Muscle layer of colon (tissue), 2 donors: ENCODE data around the gene IGFBPL1.
A peak's percentile ranks its signal among the peaks of the same experiment; 100 is the strongest.
"Not testable (repeated sequence)": the region's sequence is repeated elsewhere in the genome, so short reads cannot be mapped to it uniquely, and the experiment has no call there.

Experiments
- H3K27ac ChIP-seq: one replicate; pipeline ENCODE4 v1.7.0; 2013; ENCODE audit warnings: low read depth, mild to moderate bottlenecking, low read length, moderate library complexity
- H3K27me3 ChIP-seq, 2 donors: one replicate each; pipeline ENCODE4 v1.7.0; 2013; ENCODE audit warnings: low read length in 2 of 2, mild to moderate bottlenecking in 2 of 2; ENCODE audit not compliant: insufficient read depth in 2 of 2, control insufficient read depth in 1 of 2
- H3K36me3 ChIP-seq: one replicate; pipeline ENCODE4 v1.7.0; 2013; ENCODE audit warnings: mild to moderate bottlenecking, low read length; ENCODE audit not compliant: insufficient read depth
- H3K4me1 ChIP-seq: one replicate; pipeline ENCODE4 v1.7.0; 2013; ENCODE audit warnings: mild to moderate bottlenecking, low read length; ENCODE audit not compliant: insufficient read depth
- H3K4me3 ChIP-seq, 2 donors: one replicate each; pipeline ENCODE4 v1.7.0; 2013; ENCODE audit warnings: low read length in 2 of 2, low read depth in 1 of 2, mild to moderate bottlenecking in 1 of 2, moderate library complexity in 1 of 2
- H3K9ac ChIP-seq: one replicate; pipeline ENCODE4 v1.7.0; 2013; ENCODE audit warnings: low read length
- H3K9me3 ChIP-seq: one replicate; pipeline ENCODE4 v1.7.0; 2013; ENCODE audit warnings: mild to moderate bottlenecking, low read length
- donor health status: abdominal sarcoma.
- donor health status: Adenocarcinoma of cecum.

Gene IGFBPL1

DNA sequence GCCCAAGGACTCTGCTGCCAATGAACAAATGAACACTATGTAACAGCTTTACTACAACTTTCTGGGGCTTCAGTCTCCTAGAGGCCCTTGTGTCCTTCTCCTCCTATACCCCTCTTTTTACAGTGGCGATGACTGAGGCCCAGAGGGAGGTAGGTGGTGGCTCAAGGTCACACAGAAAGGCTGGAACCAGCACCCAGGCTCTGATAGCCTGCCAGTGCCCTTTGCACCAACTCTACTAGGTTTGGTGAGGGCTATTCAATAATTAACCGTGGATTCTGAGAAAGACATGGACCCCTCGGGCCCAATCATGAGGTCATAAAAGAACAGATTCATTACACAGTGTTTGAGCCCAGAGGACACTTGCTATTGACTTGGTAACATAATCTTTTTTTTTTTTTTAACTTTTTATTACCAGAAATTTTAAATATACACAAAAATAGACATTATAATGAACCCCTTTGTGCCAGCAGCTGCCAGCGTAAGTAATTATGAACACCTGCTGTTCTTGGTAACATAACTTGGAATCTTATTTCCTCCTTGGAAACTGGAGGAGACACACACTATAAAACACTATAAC, 37.8 kb downstream of the IGFBPL1 start:
- Histone ChIP-seq H3K9me3 (no peaks in the 10 kb centered on the region), H3K4me3 (no peak overlapping the region), H3K4me1 (peaks cover 33% of the 10 kb centered on the region), H3K36me3 (no peaks in the 10 kb centered on the region), H3K27me3 (no peaks in the 10 kb centered on the region), H3K9ac (no peak overlapping the region), H3K27ac (no peak overlapping the region)

DNA sequence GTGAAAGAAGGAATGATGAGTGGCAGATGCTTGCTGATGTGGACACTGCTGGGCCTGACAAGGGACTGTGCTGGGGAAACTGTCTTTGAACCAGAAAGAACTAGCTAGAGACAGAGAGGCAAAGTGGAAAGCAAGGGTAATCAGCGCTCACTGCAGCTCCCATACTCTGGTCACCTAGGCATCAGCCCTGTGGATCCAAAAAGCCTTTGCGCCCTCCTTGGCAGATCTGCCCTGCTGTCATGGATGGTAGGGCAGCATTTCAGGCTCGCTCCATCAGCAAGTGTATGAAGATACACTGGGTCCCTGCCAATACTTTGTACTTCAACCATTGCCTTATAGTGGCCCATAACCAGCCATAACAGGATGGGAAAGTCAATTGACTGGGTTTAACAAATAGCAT, 38.4 kb downstream of the IGFBPL1 start:
- no peaks in the 10 kb centered on the region for H3K27me3 ChIP-seq
- no peak overlapping the region for H3K27ac ChIP-seq
- no peak overlapping the region for H3K4me3 ChIP-seq
- H3K4me1 ChIP-seq = peaks cover 34% of the 10 kb centered on the region
- H3K9me3 ChIP-seq = no peaks in the 10 kb centered on the region
- no peaks in the 10 kb centered on the region for H3K36me3 ChIP-seq
- no peak overlapping the region for H3K9ac ChIP-seq

GRCh38 chr9:38384990-38385848, 39.0 kb downstream of the IGFBPL1 start:
- Histone ChIP-seq H3K9ac (no peak overlapping the region), H3K36me3 (no peaks in the 10 kb centered on the region), H3K4me1 (peaks cover 28% of the 10 kb centered on the region), H3K9me3 (no peaks in the 10 kb centered on the region), H3K27me3 (no peaks in the 10 kb centered on the region), H3K4me3 (no peak overlapping the region), H3K27ac (peak overlapping the region; percentile 12)

DNA sequence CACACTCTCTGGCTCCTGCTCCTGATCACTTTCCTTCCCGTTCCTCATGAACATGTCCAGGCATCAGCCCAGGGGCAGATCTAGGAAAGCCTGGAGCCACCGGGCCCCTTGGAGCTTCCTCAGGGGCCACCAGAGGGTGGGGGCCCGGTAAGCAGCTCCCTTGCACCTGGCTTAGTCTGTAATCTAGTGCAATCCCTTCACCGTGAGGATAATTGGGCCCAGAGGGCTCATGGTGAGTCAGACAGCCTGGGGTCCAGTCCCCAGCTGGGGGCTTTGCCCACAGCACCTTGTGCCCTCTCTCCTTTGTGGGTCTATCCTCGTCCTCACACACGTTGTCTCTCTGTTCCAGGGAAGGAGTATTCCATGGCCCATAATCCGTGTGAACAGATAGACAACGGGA, 42.1 kb downstream of the IGFBPL1 start:
- H3K4me1 ChIP-seq = peaks cover 12% of the 10 kb centered on the region
- H3K36me3 ChIP-seq = no peaks in the 10 kb centered on the region
- H3K4me3 ChIP-seq = no peak overlapping the region
- H3K27me3 ChIP-seq = no peaks in the 10 kb centered on the region
- H3K9ac ChIP-seq = no peak overlapping the region
- H3K27ac ChIP-seq = no peak overlapping the region
- no peaks in the 10 kb centered on the region for H3K9me3 ChIP-seq

- no peak overlapping the region for H3K4me3 ChIP-seq
- H3K9me3 ChIP-seq = no peaks in the 10 kb centered on the region
- H3K27ac ChIP-seq = no peak overlapping the region
- no peaks in the 10 kb centered on the region for H3K36me3 ChIP-seq
- H3K27me3 ChIP-seq = no peaks in the 10 kb centered on the region
- H3K9ac ChIP-seq = no peak overlapping the region
- peaks cover 12% of the 10 kb centered on the region for H3K4me1 ChIP-seq
Measured at GRCh38 chr9:38380872-38381534, 43.3 kb downstream of the IGFBPL1 start.

GRCh38 chr9:38380230-38380871, 43.9 kb downstream of the IGFBPL1 start:
- H3K4me1 ChIP-seq = peaks cover 13% of the 10 kb centered on the region
- H3K36me3 ChIP-seq = no peaks in the 10 kb centered on the region
- H3K9me3 ChIP-seq = no peaks in the 10 kb centered on the region
- H3K27me3 ChIP-seq = no peaks in the 10 kb centered on the region
- H3K9ac ChIP-seq = no peak overlapping the region
- H3K4me3 ChIP-seq = no peak overlapping the region
- no peak overlapping the region for H3K27ac ChIP-seq

GRCh38 chr9:38377336-38378083, 46.7 kb downstream of the IGFBPL1 start:
- not testable (repeated sequence) for H3K36me3 ChIP-seq, H3K9me3 ChIP-seq, H3K27ac ChIP-seq, H3K4me3 ChIP-seq, H3K9ac ChIP-seq, H3K27me3 ChIP-seq
- H3K4me1 ChIP-seq = peaks cover 14% of the 10 kb centered on the region

DNA sequence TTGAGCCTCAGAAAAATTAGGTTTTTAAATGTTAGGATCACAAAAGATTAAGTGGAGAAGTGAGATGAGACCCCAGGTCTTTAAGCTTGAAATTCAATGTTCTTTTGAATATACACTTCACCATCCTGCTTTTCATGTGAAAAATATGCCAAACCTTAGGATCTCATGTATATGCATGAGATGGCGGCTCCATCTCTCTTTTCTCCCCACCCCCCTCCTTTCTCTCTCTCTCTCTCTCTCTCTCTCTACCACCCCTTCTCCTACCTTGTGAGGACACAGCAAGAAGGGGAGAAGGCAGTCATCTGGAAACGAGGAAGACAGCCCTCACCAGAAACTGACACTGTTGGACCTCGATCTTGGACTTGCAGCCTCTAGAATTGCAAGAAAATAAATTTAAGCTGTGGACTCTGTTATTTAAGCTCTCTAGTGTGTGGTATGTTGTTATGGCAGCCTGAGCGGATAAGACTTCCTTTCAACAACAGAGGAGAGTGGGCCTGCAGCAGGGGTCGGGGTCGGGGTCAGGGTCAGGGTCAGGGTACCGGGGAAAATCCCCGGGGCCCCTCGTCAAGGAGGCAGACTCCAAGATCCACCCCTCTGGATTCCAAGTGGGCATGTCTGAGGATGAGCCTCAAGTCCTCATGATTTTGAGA, 48.1 kb downstream of the IGFBPL1 start:
- Histone ChIP-seq H3K9me3 (no peaks in the 10 kb centered on the region), H3K4me3 (no peak overlapping the region), H3K27ac (peak overlapping the region; percentile 49), H3K27me3 (no peaks in the 10 kb centered on the region), H3K4me1 (peaks cover 9% of the 10 kb centered on the region), H3K36me3 (no peaks in the 10 kb centered on the region), H3K9ac (no peak overlapping the region)

DNA sequence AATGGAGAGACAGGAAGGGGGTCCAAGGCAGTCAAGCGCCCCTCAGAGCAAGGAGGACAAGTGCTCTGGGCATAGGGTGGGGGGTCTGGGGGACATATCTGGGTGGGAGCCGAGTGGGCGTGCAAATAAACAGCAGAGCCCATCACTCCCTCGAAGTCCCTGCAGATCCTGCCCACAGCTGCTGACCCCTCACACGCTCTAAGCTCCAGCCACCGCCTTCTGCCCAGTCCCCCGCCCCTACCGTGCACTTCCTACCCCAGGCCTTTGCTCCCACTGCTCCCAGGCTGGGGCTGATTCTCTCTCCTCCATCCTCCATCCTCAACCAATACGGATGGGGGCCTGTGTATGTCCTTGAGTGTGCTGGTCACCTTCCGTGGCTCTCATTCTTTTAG, 48.7 kb downstream of the IGFBPL1 start:
- no peaks in the 10 kb centered on the region for H3K36me3 ChIP-seq
- H3K27ac ChIP-seq = peak overlapping the region; percentile 35
- no peak overlapping the region for H3K4me3 ChIP-seq
- no peaks in the 10 kb centered on the region for H3K9me3 ChIP-seq
- no peaks in the 10 kb centered on the region for H3K27me3 ChIP-seq
- peaks cover 8% of the 10 kb centered on the region for H3K4me1 ChIP-seq
- H3K9ac ChIP-seq = no peak overlapping the region

DNA sequence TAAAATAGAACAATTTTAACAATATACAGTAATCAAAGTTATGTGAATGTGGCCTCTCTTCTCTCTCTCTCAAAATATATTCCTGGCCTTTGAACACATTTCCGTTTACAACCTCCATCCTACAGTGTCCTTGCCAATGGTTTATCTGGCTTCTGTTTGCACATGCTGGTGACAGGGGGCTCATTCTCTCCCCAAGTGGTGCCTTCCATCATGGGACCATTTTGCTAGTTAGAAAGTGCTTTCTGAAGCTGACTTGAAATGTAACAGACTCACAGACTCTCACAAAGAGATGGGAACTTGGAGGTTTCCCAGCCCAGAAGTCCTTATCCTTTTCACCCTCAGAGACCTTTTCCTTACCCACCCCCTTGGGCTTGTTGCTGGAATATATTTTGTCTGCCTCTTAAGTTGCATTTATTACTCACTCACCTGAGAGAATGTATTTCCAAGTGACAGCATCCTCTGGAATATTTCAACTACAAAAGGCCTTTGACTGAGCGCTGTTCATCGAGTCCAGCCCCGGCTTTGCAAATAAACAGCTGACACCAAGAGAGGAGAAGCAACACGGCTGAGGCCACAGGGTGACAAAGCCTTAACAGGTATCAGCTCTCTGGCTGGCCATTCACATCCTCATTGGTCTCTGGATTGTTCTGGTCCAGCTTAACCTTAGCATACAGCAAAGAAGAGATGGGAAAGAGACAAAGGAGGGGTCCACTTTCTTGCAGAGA, 49.2 kb downstream of the IGFBPL1 start:
- Histone ChIP-seq H3K9me3 (no peaks in the 10 kb centered on the region), H3K4me1 (peaks cover 8% of the 10 kb centered on the region), H3K9ac (no peak overlapping the region), H3K4me3 (no peak overlapping the region), H3K36me3 (no peaks in the 10 kb centered on the region), H3K27me3 (no peaks in the 10 kb centered on the region), H3K27ac (peak overlapping the region; percentile 35)
